OCI-LY3 (cell line): ENCODE data around the gene BBIP1.

Source experiments
- H2AFZ ChIP-seq: fragments of 200-600, 300-600 bp; shearing (Covaris generic); 2 replicates; pipeline ENCODE4 v1.6.0; 2014; ENCODE audit warnings: antibody characterized with exemption, low read depth, low read length
- H3K27ac ChIP-seq: fragments of 200-600, 300-600 bp; sonication (generic); 2 replicates; pipeline ENCODE4 v1.5.1; 2014; ENCODE audit warnings: mild to moderate bottlenecking, low read length, moderate library complexity, mixed read lengths
- H3K27me3 ChIP-seq: fragments of 200-600, 300-600 bp; sonication (generic); 2 replicates; pipeline ENCODE4 v1.6.1; 2014; ENCODE audit warnings: low read depth, low read length, mixed read lengths
- H3K36me3 ChIP-seq: fragments of 200-600, 300-600 bp; sonication (generic); replicated peaks from 2 replicates; pipeline ENCODE3; 2014; ENCODE audit warnings: low read depth, low read length, mixed read lengths
- H3K4me1 ChIP-seq: fragments of 300-600, 200-600 bp; sonication (generic); 2 replicates; pipeline ENCODE4 v1.6.1; 2014; ENCODE audit warnings: low read length, mixed read lengths
- H3K4me2 ChIP-seq: fragments of 200-600, 300-600 bp; sonication (generic); 2 replicates; pipeline ENCODE4 v1.6.1; 2014; ENCODE audit warnings: low read length, mixed read lengths
- H3K4me3 ChIP-seq: fragments of 300-600, 200-600 bp; sonication (generic); 2 replicates; pipeline ENCODE4 v1.5.1; 2014; ENCODE audit warnings: antibody characterized with exemption, mild to moderate bottlenecking, low read length, moderate library complexity
- H3K79me2 ChIP-seq: fragments of 300-600, 200-600 bp; shearing (Covaris generic); 2 replicates; pipeline ENCODE4 v1.6.1; 2014; ENCODE audit warnings: mild to moderate bottlenecking, low read length, mixed read lengths
- H3K9ac ChIP-seq: fragments of 300-600, 200-600 bp; shearing (Covaris generic); 2 replicates; pipeline ENCODE4 v1.6.0; 2014; ENCODE audit warnings: mild to moderate bottlenecking, low read length, moderate library complexity
- H3K9me3 ChIP-seq: fragments of 200-600, 300-600 bp; shearing (Covaris generic); 2 replicates; pipeline ENCODE4 v1.6.1; 2014; ENCODE audit warnings: low read length, mixed read lengths; ENCODE audit not compliant: insufficient read depth
- H4K20me1 ChIP-seq: fragments of 200-600, 300-600 bp; sonication (generic); 2 replicates; pipeline ENCODE4 v1.6.1; 2016; ENCODE audit warnings: low read length, mixed read lengths; ENCODE audit not compliant: insufficient read depth
- EZH2phosphoT487 ChIP-seq: fragments of 200-600 bp; shearing (Covaris generic); IDR thresholded peaks from 2 replicates; pipeline ENCODE4 v1.6.1; 2018; ENCODE audit warnings: antibody characterized with exemption, mixed run types, low read depth
- TF ChIP-seq, protein P1 (sequence below): fragments of 200-600, 300-600 bp; sonication (generic); IDR thresholded peaks from 2 replicates; pipeline ENCODE4 v1.5.1; 2014; ENCODE audit warnings: antibody characterized with exemption, low read length, low read depth

The BBIP1 gene

DNA sequence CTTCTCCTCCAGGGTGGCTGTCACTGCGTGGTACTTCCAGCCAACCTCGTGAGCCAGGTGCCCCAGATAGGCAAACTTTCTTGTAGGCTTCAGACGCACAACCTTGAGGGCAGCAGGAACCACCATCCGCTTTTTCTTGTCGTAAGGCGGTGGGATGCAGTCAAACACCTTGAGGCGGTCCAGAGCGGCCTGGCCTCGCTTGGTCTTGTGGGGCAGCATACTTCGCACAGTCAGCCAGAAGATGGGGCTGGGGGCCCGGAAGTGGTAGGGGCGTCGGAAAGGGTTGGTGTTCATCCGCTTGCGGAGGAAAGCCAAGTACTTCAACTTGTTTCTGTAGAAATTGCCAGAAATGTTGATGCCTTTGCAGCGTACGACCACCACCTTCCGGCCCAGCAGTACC lies 17.8 kb upstream of the BBIP1 start:
- Histone ChIP-seq H3K36me3 (peaks cover 5% of the 10 kb centered on the region), H3K79me2 (peaks cover 89% of the 10 kb centered on the region), H3K4me2 (no peak overlapping the region), H3K4me1 (peaks cover 4% of the 10 kb centered on the region), H3K27ac (no peak overlapping the region), H2AFZ (no peak overlapping the region), H3K27me3 (no peaks in the 10 kb centered on the region), H3K9me3 (no peaks in the 10 kb centered on the region), H3K4me3 (no peak overlapping the region), H3K9ac (no peak overlapping the region), H4K20me1 (peaks cover 60% of the 10 kb centered on the region)
- TF ChIP-seq, protein P1, sequence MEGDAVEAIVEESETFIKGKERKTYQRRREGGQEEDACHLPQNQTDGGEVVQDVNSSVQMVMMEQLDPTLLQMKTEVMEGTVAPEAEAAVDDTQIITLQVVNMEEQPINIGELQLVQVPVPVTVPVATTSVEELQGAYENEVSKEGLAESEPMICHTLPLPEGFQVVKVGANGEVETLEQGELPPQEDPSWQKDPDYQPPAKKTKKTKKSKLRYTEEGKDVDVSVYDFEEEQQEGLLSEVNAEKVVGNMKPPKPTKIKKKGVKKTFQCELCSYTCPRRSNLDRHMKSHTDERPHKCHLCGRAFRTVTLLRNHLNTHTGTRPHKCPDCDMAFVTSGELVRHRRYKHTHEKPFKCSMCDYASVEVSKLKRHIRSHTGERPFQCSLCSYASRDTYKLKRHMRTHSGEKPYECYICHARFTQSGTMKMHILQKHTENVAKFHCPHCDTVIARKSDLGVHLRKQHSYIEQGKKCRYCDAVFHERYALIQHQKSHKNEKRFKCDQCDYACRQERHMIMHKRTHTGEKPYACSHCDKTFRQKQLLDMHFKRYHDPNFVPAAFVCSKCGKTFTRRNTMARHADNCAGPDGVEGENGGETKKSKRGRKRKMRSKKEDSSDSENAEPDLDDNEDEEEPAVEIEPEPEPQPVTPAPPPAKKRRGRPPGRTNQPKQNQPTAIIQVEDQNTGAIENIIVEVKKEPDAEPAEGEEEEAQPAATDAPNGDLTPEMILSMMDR: no peak
- no peak for TF ChIP-seq EZH2phosphoT487

DNA sequence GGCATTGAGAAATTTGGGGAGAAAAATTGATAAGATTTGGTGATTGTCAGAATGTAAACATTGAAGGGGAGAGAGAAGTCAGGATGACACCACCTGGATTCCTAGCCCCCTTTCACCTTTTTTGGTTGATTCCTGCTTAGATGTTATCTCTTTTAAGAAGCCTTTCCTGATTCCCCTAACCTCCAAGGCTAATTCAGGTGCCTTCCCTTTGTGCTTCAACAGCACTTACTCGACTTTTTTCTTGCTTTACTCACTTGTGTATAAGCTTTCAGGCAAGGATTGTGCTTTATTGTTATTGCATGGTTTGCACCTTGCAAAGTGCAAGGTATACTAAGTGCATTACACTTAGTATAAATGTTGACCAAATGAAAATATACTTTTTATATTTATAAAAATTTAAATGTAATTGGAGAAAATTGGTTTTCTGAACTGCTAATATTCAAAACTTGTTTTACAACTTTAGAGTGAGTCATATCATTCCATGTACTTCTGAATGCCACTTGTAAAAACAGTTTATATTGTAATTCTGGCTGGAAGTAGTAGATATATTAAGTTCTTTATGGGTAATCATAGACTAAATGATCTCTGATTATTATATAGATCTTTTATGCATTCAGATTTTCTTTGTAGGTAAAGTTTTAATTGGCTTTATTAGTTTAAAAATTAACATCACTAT lies 13.7 kb upstream of the BBIP1 start:
- no peaks in the 10 kb centered on the region for H3K9me3 ChIP-seq
- no peak overlapping the region for H3K4me3 ChIP-seq
- H3K9ac ChIP-seq: no peak overlapping the region
- H4K20me1 ChIP-seq: peaks cover 81% of the 10 kb centered on the region
- TF ChIP-seq, protein P1: no peak
- TF ChIP-seq EZH2phosphoT487: no peak
- peaks cover 5% of the 10 kb centered on the region for H3K4me1 ChIP-seq
- no peak overlapping the region for H3K27ac ChIP-seq
- peaks cover 5% of the 10 kb centered on the region for H3K36me3 ChIP-seq
- H2AFZ ChIP-seq: no peak overlapping the region
- peaks cover 96% of the 10 kb centered on the region for H3K79me2 ChIP-seq
- H3K27me3 ChIP-seq: no peaks in the 10 kb centered on the region
- no peak overlapping the region for H3K4me2 ChIP-seq

DNA sequence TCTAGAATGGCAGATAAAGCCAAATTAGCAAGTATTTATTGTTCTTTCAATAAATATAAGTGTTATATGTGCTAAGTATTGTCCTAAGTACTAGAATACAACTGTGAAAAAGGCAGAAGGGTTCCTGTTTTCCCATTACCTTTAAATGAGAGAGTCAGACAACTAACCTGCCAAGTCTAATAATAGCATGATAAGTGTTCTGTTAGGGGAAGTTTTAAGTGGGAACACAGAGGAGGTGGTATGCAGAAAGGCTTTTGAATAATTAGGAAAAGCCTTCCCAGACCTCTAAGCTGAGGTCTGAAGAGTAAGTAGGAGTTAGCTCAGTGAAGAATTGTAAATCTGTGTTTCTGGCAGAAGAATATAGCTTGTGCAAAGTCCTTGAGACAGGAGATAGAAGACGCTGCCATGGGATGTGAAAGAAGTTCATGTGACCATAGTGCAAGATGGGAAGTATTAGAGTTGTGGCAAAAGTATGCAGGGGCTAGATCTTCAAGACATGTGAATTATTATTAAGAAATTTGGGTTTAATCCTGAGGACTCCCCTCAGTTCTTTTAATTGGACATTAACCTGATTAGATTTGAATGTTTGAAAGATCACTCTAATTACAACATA lies 12.9 kb upstream of the BBIP1 start:
- no peak overlapping the region for H3K4me3 ChIP-seq
- H3K27ac ChIP-seq: no peak overlapping the region
- no peaks in the 10 kb centered on the region for H3K27me3 ChIP-seq
- peaks cover 5% of the 10 kb centered on the region for H3K4me1 ChIP-seq
- peaks cover 83% of the 10 kb centered on the region for H4K20me1 ChIP-seq
- no peak overlapping the region for H3K9ac ChIP-seq
- H2AFZ ChIP-seq: no peak overlapping the region
- no peaks in the 10 kb centered on the region for H3K9me3 ChIP-seq
- TF ChIP-seq, protein P1: no peak
- TF ChIP-seq EZH2phosphoT487: no peak
- no peak overlapping the region for H3K4me2 ChIP-seq
- peaks cover 96% of the 10 kb centered on the region for H3K79me2 ChIP-seq
- peaks cover 5% of the 10 kb centered on the region for H3K36me3 ChIP-seq

DNA sequence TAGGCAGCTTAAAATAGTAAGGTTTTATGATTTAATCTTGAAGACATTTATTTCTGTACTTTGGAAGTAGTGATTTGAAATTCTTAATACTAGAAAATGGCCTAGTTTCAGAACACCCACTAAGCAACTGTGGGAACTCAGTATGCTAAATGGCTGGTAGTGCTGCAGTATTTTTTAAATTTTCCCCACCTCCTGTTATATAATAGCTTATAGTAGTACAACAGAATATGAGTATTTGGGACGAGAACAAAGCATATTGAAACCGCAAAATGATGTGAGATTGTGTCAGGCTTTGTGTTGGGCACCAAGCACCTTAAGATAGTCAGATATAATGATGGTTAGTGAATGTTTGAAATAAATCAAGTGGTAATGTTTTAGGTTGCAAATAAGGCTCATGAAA lies 8.5 kb upstream of the BBIP1 start:
- TF ChIP-seq, protein P1: no peak
- TF ChIP-seq EZH2phosphoT487: no peak
- H3K9ac ChIP-seq: no peak overlapping the region
- H3K9me3 ChIP-seq: no peaks in the 10 kb centered on the region
- H3K36me3 ChIP-seq: no peaks in the 10 kb centered on the region
- no peak overlapping the region for H3K4me2 ChIP-seq
- H3K4me3 ChIP-seq: no peak overlapping the region
- H3K27me3 ChIP-seq: no peaks in the 10 kb centered on the region
- H3K4me1 ChIP-seq: peaks cover 27% of the 10 kb centered on the region
- peaks cover 99% of the 10 kb centered on the region for H3K79me2 ChIP-seq
- H3K27ac ChIP-seq: no peak overlapping the region
- no peak overlapping the region for H2AFZ ChIP-seq
- H4K20me1 ChIP-seq: peaks cover 89% of the 10 kb centered on the region
